HG03045 (cell line): ENCODE results near the gene FRMD5.
"Not testable (repeated sequence)": the region's sequence is repeated elsewhere in the genome, so short reads cannot be mapped to it uniquely, and the experiment has no call there.

ENCODE experiments used
- ATAC-seq: cut with Tn5 transposase; IDR thresholded peaks from one replicate; pipeline ENCODE4 v1.9.1; 2021; ENCODE audit warnings: mild to moderate bottlenecking, moderate library complexity; ENCODE audit not compliant: unreplicated experiment

The FRMD5 gene

DNA sequence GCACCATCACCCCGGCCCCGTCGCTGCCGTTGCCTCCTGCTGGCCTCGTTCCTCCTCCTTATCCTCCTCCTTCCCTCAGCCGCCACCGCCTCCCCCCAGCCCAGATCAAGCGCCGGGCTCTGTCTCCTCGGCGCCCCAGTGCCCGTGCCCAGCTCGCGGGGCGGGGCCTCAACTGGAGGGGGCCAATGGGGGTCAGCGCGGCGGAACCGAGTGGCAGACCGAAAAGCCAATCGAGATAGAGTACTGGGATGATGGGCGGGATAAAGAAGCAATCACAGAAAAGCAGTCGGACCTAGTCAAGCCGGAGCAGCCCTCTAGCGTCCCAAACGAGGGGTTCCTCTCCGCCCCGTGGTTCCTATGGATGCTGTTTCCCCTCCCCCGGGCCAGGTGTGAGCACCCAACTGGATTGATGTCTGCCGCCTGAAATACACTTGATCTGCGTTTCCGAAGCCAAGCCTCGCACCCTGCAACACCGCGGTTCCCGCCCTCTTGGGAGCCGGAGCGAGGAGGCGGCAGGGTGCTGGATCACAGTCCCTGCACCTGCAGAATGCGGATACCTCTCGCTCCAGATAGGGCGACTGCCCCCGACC is at the start of gene FRMD5:
FRMD5 (minus strand) TSS at position 121 of the 590 bp plus-strand sequence.
- peak; percentile 94 for ATAC-seq

DNA sequence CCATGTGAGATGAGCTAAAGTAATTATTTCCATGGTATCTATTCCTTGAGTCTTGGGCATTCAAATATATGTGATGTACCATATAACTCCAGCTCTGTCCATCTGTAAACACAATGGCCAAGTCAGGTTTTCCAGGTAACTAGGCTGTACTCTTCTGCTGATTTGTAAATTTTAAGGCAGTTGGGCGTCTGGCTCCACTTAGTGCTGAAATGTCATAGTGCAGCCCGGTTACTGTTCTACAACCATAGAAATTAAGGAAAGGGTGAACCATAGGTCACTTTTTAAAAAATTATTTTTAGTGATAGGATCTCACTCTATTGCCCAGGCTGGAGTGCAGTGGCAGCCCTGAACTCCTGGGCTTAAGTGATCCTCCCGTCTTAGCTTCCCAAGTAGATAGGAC is 48.8 kb upstream of the FRMD5 start:
- ATAC-seq: no peak

DNA sequence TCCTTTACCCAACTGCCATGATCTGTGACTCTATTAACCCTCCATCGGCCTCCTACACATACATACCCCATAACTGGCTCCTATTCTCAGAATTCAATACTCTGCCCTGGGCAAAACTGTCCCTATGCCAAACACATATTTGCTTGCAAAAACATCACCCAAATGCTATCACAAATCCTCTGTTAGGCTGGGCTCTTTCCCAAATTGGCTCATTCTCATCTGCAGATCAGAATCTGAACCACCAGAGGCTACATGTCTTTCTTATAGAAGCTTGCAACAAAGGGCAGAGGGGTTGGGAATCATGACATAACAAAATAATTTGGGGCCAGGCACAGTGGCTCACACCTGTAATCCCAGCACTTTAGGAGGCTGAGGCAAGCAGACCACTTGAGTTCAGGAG is 48.1 kb upstream of the FRMD5 start:
- no peak for ATAC-seq

DNA sequence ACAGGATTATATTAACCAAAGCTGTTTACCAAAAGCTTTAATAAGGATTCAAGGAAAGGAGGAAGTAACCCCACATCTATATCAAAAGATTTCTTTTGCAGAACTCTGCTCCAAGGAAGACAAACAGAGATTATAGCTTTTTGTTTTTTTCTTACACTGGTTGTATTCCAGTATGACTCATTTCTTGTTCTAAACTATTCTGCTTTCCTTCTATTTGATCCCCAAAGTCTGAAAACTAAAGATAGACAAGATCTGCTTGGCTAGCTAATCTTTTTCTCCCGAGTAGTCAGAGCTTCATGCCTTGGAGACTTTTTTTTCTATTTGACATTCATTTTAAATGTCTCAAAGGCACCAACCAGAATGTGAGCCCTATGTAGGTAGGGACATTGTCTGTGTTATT is 36.8 kb upstream of the FRMD5 start:
- no peak for ATAC-seq

DNA sequence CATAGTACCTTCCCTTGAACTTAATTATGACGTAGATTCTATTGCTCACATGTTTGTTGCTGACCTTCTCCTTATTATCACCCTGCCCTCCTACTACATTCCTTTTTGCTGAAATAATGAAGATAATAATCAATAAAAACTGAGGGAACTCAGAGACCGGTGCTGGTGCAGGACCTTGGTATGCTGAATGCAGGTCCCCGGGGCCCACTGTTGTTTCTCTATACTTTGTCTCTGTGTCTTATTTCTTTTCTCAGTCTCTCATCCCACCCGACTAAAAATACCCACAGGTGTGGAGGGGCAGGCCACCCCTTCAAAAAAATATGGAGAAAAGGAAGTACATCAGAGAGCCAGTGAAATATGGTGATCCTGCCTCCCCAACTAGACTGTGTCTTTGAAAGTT is 34.2 kb upstream of the FRMD5 start:
- ATAC-seq: not testable (repeated sequence)

DNA sequence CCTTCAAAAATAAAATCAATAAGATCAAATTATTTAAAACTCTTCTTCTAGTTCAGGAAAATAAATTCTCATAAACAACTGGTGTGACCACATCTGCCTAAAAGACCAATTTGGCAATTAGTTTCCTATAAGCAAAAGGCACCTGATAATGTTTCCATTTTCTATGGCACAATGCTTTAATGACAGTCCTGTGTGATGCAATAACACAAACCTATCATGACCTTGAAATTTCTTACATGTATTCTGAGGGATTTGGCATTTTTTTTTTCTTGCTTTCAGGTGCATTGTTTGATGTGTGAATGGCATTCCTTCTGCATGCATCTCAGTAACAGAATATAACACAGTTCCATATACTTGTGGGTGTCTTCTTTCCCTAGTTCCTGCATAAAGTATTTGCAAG is 32.5 kb upstream of the FRMD5 start:
- no peak for ATAC-seq

DNA sequence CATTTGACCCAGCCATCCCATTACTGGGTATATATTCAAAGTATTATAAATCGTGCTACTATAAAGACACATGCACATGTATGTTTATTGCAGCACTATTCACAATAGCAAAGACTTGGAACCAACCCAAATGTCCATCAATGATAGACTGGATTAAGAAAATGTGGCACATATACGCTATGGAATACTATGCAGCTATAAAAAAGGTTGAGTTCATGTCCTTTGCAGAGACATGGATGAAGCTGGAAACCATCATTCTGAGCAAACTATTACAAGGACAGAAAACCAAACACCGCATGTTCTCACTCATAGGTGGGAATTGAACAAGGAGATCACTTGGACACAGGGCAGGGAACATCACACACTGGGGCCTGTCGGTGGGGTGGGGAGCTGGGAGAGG is 31.9 kb upstream of the FRMD5 start:
- ATAC-seq: not testable (repeated sequence)

DNA sequence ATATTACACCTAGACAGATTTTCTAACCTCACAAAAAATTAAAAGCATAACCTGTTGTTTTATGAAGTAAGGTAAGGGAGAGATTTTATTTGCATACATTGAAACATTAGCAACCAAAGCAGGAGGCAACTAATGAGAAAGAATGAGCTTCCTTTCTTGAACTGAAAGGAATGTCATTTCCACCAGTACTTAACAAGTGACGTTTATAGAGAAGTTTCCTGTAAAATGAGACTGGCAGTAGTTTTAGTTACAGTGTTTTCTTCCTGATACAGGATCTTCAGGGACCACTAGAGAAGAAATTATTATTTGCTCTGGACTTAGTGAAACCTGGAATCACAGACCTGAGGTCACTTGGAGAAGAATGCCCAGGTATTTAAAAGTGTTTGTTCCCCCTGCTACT is 27.4 kb upstream of the FRMD5 start:
- no peak for ATAC-seq

DNA sequence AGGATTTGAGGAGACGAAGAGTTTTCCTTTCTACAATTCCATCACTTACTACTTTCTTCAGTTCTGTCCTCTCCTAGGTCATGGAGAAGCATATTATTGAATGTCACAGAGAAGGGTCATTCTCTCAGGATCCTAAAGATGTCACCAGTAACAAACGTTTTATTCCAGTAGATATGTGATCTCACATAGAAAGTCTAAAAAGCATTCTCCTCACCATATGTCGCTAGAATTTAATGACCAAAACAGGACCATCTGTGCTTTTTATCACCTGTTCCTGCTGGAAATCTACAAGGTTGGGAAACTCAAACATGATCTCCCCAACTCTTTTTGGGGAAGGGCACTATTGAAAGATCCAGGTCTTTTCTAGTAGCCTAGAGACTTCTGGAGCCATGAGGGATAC is 24.0 kb upstream of the FRMD5 start:
- ATAC-seq: no peak

DNA sequence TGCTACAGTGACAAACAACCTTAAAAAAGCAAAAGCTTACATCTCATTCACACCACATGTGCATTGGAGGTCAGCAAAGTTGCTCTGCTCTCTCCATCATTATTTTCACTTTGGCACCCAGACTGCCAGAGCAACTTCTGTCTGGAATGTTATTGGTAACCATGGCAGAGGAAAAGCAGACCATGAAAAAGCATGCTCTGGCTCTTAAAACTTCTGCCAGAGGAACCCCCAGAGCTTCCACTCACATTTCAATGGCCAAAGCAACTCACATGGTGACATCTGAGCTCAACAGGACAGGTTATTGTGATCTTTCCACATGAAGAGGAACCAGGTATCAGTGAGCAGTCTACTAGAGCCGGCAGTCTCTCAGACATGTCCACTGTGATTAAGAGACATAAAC is 21.9 kb upstream of the FRMD5 start:
- no peak for ATAC-seq

DNA sequence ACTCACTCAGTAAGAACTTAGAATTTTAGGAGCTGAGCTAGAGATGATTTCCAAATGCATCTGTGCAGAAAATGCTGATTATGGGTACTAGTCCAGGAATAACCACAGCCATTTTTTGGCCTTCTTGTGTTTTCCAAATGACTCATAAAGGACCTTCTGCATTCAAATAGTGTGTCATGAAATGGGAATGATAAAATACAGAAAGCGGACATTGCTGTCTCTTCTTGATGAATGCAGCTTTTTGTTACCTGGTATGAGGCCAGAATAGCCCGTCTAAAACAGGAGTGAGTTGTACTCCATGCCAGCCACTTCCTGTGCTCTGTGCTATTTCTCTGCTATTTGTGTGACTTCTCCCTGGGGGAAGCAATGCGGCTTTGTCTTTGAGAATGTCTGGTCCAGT is 20.5 kb upstream of the FRMD5 start:
- ATAC-seq: no peak

DNA sequence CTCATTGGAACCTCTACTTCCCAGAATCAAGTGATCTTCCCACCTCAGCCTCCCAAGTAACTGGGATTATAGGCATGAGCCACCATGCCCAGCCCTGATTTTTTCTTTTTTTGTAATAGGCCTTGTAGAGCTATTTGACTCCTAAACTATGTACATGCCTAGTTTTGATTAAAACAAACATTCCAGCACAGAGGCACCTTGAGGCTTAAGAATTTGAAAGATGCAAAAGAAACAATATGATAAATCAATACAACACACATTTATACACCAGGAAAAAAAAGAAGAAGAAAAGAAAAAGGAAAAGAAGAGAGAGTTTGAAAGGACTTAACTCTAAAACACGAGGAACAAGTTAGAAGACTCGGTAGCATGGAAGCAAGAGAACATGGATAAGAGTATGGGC is 13.9 kb upstream of the FRMD5 start:
- no peak for ATAC-seq

DNA sequence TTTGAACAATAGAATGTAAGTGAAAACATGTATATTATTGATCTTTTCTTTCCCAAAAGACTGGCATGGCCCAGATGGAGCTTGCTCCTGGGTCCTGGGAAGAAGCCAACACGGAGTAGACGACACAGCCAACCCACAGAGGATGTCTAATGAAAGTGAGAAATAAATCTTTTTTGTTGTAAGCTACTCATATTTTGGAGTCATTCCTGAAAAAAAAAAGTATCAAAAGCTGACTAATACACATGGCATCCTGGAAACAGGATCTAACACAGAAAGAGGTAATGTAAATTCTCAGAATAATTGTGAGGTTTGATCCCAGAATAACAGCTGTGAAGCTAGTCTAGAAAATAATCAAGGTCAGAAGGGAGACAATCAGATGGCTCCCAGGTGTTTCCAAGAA is 12.6 kb upstream of the FRMD5 start:
- ATAC-seq: no peak

DNA sequence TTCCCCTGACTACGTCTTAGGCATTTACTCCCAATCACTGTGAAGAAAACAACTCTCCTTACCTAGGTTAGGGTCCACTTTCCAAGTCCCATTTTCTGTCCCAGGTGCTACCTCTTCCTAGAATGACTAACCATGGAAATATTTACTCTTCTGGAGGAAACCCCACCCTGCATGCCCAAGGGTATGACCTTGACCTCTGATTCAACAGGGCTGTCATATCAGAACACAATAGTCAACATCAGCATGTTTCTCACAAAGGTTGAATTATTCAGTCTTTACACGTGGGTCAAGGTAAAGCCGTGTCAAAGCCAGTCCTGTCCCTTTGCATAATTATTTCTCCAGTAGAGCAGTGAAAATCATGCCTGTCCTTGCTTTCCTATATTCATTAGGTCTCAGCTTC is 4.3 kb upstream of the FRMD5 start:
- ATAC-seq: no peak

DNA sequence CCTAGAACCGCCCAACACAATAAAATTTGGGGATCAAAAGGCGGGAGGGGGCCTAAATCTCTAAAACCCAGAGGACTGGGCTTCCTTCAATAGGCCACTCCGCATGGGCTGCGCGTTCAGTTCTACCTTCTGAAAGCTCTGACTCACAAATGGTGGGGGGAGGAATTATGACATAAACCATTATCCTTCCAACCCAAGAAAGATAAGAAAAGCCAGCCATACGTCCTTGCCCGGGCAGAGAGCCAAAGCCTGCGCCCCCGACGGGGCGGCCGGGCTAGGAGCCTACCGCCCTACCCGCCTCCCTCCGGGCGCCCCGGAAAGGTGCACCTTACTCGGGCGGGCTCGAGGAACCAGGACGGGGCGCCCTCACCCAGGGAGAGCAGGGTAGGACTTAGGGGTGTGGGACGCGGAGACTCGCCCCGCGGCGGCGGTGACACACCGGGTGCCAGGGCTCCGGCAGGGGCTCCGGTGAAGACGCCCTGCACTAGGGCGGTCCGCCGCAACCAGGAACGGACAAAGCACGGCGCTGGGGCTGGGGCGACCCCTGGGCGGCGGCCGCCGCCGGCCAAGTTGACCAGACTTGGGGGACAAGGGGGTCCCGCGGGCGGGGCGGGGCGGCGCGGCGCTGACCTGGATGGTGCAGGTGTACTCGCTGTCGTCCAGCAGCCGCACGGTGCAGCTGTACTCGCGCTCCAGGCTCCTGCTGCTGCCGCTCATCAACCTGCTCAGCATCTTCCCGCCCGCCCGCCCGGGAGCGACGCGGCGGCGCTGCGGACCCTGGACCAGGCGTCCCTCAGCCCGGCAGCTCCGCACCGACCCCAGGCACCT is 534 bp downstream of the FRMD5 start:
- ATAC-seq: peak; percentile 20

DNA sequence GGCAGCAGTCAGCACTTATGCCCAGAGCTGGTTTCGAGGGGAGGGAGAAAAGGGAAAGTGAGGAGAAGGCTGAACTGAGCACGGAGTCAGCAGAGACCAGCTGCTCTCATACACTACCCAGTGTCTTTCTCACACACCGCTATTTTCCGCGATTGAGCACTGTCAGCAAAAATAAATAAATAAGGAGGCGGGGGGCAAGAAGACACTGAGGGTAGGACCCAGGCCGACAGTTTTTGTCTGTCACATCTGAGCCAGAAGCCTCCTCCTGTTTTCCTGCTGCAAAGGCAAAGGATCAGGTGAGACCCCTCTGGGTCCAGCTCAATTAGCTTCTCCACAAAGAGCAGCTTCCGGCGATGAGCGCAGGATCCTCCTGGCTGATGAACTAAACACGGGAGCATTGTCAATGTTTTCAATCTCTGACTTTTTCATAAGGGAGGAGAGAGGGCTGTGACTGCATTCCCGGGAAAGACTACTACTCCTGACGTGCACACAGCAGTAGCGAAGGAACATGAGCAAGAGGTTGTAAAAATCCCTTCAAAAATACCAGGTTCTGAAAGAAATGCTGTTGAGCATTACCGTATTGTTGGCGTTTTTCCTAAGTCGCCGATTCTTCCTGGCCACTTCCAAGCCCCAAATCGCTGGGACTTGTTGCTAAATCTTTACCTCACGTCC is 1.3 kb downstream of the FRMD5 start:
- no peak for ATAC-seq

DNA sequence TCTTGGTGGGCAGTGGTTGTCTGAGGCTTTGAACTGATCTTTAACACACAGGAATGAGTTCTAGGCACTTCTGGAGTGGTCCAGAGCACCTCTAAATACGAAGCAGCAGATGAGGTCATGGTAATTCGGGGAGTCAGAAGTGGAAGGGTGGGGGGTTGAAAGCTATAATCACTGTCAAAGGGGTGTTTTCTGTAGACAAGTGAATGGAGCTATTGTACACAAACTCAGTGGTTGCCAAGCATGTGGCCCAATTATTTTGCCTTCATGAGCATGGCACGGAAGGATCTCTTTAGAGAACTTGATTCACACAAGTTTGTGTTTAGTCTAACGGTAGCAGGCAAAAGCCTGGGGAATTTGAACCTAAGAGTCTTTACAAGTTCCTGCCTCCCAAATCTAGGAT is 6.3 kb downstream of the FRMD5 start:
- no peak for ATAC-seq

DNA sequence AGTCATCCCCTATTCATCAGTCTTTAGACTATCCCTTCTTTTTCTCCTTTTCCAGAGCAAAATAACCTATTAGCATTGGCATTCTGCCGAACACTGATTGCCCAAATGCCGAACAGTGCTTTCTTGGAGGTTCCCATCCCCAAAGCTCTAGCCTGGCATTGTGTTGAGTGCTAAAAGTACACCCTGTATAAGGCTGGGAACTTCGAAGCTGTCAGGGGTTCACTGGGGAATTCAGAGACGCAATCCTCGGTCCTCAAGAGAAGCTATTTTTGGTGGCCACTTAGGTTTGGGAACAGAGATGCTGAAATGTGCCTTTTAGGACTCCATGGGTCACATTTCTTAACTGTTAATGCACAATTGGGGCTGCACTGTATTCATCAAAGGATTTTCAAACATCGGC is 8.4 kb downstream of the FRMD5 start:
- no peak for ATAC-seq

DNA sequence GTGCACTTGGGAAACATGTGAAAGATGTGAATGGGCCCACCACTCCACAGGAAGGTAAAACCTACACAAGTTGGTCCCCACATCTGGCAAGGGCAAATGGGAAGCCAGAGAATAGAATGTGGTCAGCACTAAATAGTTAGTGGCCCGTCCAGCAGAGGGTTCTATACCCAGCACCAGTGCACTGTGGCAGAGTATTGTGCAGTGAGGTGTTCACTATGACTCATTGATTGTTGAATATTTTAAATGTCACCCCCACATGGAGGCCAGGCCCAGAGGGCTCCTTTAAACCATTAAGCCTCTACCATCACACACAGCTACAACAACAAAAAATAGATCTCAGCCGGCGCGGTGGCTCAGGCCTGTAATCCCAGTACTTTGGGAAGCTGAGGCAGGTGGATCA is 11.7 kb downstream of the FRMD5 start:
- no peak for ATAC-seq

DNA sequence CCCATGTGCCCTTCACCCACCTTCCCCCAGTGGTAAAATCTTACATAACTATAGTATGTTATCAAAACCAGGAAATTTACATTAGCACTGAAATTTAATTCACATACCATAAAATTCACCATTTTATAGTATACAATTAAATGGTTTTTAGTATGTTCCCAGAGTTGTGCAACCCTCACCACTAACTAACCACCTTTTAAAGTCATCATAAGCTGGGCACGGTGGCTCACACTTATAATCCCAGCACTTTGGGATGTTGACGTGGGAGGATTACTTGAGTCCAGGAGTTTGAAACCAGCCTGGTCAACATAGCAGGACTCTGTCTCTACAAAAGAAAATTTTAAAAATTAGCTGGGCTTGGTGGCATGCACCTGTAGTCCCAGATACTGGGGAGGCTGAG is 13.7 kb downstream of the FRMD5 start:
- ATAC-seq: no peak

DNA sequence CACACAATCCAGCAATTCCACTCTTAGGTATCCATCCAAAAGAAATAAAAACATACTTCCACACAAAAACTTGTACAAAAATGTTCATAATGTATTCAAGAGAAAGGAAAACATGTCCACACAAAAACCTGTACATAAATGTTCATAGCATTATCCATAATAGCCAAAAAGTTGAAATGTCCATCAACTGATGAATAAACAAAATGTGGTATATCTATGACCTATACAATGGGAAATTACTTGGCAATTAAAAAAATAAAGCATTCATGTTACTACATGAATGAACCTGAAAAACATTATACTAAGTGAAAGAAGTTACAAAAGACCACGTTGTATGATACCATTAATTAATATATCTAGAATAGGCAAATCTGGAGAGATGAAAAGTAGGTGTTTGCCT is 17.9 kb downstream of the FRMD5 start:
- ATAC-seq: no peak

DNA sequence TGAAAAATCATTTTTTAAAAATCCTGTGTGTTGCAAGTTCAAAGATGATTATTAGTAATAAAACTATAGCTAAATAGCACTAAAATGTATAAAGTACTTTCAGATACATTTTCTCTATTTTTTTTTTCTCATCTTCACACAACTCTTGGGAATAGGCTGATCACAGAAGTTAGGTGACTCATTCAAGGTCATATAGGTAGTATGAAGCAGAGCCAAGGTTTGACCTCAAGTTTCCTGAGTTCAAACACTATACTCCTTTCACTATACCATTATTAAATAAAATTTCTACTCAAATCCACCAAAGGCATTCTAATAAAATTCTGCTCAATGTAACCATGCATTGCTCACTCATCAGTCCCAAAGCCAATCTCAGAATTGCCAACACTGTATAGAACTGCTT is 21.3 kb downstream of the FRMD5 start:
- ATAC-seq: no peak
